ENCODE results near the gene HYLS1. TPM values are rescaled to one million over a fixed set of nuclear protein-coding genes. Genes with fewer than 3 reads are reported as not detected.
"Not testable (repeated sequence)": the region's sequence is repeated elsewhere in the genome, so short reads cannot be mapped to it uniquely, and the experiment has no call there.

The HYLS1 gene
- total RNA-seq, 1 donor from 2014 or later, result 3.2 TPM

GRCh38 chr11:125910226-125910849 is 22.9 kb downstream of the HYLS1 start:
- ATAC-seq (no peak), DNase-seq (no peak)
- TF ChIP-seq CTCF (IDR thresholded peaks at IDR 0.05), result no peak
- no peaks in the 10 kb centered on the region for H3K36me3 ChIP-seq
- no peak overlapping the region for H3K4me3 ChIP-seq
- intact Hi-C loops (cut with DNase I), result no loop called here
- no peaks in the 10 kb centered on the region for H3K9me3 ChIP-seq
- no peak overlapping the region for H3K27ac ChIP-seq
- H3K27me3 ChIP-seq, result peaks cover 12% of the 10 kb centered on the region
- H3K4me1 ChIP-seq, result no peaks in the 10 kb centered on the region

DNA sequence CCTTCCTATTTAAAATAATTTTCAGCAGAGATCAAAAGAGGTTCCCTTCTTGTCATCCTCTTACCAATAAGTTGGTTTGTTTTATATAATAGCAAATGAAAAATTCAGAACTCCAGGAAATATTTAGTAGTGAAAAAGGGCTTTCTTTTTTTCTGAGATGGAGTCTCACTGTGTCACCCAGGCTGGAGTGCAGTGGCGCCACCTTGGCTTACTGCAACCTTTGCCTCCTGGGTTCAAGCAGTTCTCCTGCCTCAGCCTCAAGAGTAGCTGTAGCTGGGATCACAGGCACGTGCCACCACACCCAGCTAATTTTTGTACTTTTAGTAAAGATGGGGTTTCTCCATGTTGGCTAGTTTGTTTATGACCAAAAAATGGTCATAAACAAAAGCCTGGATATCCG is 27.1 kb downstream of the HYLS1 start:
- intact Hi-C loops (cut with DNase I); H3K4me1 ChIP-seq: not testable (repeated sequence)

DNA sequence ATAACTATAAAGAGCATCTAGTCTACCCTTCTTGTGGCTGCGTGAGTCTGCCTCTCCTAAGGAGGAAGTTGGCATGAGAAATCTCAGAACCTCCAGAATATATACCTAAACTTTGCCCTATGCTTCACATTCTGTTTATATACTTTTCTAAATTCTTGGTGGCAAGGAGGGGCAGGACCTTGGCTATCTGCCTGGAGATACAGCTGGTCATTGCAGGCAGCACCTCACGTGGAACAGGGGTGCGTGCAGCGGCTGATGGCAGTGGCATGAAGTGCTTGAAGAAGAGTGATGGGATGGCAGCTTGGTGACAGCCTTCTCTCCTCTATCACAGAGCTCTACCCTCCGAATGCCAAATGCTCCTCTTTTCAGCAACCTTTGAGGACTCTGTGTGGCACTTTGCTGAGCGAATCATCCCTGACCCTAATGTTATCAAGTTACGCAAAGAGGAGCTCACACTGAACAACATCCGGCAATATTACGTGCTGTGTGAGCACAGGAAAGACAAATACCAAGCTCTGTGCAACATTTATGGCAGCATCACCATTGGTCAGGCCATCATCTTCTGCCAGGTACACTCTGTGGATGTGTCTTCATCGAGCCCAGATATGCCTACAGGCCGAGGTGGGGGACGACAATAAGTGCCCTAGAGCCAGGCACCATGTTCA is 29.3 kb downstream of the HYLS1 start:
- no peaks in the 10 kb centered on the region for H3K9me3 ChIP-seq
- intact Hi-C loops (cut with DNase I), result no loop called here
- DNase-seq (no peak), ATAC-seq (no peak)
- H3K27ac ChIP-seq, result no peak overlapping the region
- no peak overlapping the region for H3K4me3 ChIP-seq
- H3K36me3 ChIP-seq, result no peaks in the 10 kb centered on the region
- H3K4me1 ChIP-seq, result no peaks in the 10 kb centered on the region
- TF ChIP-seq CTCF (IDR thresholded peaks at IDR 0.05), result no peak
- H3K27me3 ChIP-seq, result peaks cover 6% of the 10 kb centered on the region

More for the DNA sequence above, 27.1 kb downstream of the HYLS1 start:
- H3K27me3 ChIP-seq, ATAC-seq, DNase-seq, H3K36me3 ChIP-seq, H3K27ac ChIP-seq, H3K4me3 ChIP-seq, H3K9me3 ChIP-seq: not testable (repeated sequence)

DNA sequence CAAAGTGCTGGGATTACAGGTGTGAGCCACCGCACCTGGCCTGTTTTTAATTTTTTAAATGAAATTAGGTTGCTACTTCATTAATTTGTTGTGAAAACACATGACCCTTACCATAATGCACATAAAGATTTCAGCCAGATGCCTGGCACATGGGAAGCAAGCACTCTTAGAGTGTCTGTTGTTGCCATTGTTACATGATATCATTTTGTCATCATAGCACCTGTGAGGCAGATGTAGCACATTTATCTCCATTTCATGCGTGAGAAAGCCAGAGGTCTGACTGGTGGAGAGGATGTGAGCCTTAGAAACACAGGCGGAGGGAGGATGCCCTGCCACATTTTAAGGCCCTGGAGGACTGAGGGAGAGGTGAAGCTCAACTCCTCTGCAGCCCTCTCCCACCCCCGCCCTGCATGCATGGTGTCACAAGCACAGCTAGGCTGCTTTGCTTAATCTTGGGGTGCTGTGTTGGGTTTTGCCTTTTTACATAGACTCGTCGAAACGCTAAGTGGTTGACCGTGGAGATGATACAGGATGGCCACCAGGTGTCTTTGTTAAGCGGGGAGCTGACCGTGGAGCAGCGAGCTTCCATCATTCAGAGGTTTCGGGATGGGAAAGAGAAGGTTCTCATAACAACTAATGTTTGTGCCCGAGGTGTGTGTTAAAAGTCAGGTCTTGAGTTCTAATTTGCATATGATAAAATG is 30.8 kb downstream of the HYLS1 start:
- H3K4me3 ChIP-seq, result no peak overlapping the region
- H3K9me3 ChIP-seq, result no peaks in the 10 kb centered on the region
- DNase-seq (no peak), ATAC-seq (no peak)
- peaks cover 6% of the 10 kb centered on the region for H3K27me3 ChIP-seq
- intact Hi-C loops (cut with DNase I), result no loop called here
- no peaks in the 10 kb centered on the region for H3K36me3 ChIP-seq
- no peaks in the 10 kb centered on the region for H3K4me1 ChIP-seq
- TF ChIP-seq CTCF (IDR thresholded peaks at IDR 0.05), result no peak
- no peak overlapping the region for H3K27ac ChIP-seq

GRCh38 chr11:125921042-125921441 is 33.6 kb downstream of the HYLS1 start:
- no peak overlapping the region for H3K27ac ChIP-seq
- peak; percentile 13 for DNase-seq
- peaks cover 6% of the 10 kb centered on the region for H3K27me3 ChIP-seq
- no peaks in the 10 kb centered on the region for H3K9me3 ChIP-seq
- H3K4me3 ChIP-seq, result no peak overlapping the region
- TF ChIP-seq CTCF (IDR thresholded peaks at IDR 0.05), result no peak
- ATAC-seq, result no peak
- H3K4me1 ChIP-seq, result no peaks in the 10 kb centered on the region
- no peaks in the 10 kb centered on the region for H3K36me3 ChIP-seq
- intact Hi-C loops (cut with DNase I), result loop anchor here (5.0 kb wide), 1 partner anchor 271 kb away; no protein-coding TSS in a partner anchor

- Histone ChIP-seq H3K27ac (no peak overlapping the region), H3K9me3 (no peaks in the 10 kb centered on the region), H3K27me3 (peaks cover 1% of the 10 kb centered on the region), H3K4me3 (no peak overlapping the region), H3K4me1 (no peaks in the 10 kb centered on the region), H3K36me3 (no peaks in the 10 kb centered on the region)
- intact Hi-C loops (cut with DNase I), result loop anchor here (5.0 kb wide), 1 partner anchor 270 kb away; no protein-coding TSS in a partner anchor
- DNase-seq (peak; percentile 23), ATAC-seq (no peak)
- TF ChIP-seq CTCF (IDR thresholded peaks at IDR 0.05), result no peak
Observed at GRCh38 chr11:125922156-125922555, 34.7 kb downstream of the HYLS1 start.

Measured in upper lobe of right lung (tissue), 1 donor.